ENCODE results near the gene ITPK1. TPM values are rescaled to one million over a fixed set of nuclear protein-coding genes. Genes with fewer than 3 reads are reported as not detected.

ITPK1 gene
- total RNA-seq, 4 donors from 2014 or later: 32.6 to 94.9 (median 54.6) TPM

DNA sequence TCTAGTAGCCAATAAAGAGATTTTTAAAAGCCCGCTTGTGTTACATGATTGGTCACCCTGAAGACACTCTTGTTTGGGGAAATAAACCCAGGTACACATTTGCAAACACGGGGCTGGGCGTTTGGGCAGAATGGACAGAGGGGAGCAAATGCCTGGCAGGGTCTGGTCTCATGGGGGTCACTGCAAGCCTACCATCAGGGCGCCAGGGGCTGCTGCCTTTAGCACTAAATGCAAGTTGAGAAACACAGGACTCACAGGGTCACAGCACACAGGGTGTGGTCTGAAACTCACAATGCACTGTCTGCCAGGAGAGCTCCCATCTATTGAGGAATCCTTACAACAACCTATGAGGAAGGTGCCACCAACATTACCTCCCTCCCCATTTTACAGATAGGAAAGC, 130.2 kb downstream of the ITPK1 start:
- DNase-seq (ENCODE audit: low spot score): no peak
- no peak for ATAC-seq (ENCODE audit: low FRiP score)
- TF ChIP-seq, protein P1, sequence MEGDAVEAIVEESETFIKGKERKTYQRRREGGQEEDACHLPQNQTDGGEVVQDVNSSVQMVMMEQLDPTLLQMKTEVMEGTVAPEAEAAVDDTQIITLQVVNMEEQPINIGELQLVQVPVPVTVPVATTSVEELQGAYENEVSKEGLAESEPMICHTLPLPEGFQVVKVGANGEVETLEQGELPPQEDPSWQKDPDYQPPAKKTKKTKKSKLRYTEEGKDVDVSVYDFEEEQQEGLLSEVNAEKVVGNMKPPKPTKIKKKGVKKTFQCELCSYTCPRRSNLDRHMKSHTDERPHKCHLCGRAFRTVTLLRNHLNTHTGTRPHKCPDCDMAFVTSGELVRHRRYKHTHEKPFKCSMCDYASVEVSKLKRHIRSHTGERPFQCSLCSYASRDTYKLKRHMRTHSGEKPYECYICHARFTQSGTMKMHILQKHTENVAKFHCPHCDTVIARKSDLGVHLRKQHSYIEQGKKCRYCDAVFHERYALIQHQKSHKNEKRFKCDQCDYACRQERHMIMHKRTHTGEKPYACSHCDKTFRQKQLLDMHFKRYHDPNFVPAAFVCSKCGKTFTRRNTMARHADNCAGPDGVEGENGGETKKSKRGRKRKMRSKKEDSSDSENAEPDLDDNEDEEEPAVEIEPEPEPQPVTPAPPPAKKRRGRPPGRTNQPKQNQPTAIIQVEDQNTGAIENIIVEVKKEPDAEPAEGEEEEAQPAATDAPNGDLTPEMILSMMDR (IDR thresholded peaks at IDR 0.05): no peak

DNA sequence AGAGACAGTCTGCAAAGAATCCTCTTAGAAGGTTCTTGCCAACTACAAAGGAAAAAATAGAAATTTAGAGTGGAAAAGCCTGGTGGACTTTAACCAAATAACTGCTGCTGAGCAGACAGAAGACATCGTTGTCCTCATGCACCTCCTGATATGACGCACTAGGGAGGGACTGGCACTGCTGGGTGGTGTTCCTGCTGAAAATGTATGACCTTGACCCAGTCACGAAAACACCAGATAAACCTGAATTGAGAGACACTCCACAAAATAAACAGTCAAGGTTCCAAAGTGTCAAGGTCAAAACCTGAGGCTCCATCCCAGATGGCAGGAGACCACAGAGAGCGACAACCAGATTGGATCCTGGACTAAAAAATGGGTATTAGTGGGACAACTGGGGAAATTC, 130.8 kb downstream of the ITPK1 start:
- no peak for ATAC-seq (ENCODE audit: low FRiP score)
- DNase-seq (ENCODE audit: low spot score): no peak
- TF ChIP-seq, protein P1 (IDR thresholded peaks at IDR 0.05): no peak

DNA sequence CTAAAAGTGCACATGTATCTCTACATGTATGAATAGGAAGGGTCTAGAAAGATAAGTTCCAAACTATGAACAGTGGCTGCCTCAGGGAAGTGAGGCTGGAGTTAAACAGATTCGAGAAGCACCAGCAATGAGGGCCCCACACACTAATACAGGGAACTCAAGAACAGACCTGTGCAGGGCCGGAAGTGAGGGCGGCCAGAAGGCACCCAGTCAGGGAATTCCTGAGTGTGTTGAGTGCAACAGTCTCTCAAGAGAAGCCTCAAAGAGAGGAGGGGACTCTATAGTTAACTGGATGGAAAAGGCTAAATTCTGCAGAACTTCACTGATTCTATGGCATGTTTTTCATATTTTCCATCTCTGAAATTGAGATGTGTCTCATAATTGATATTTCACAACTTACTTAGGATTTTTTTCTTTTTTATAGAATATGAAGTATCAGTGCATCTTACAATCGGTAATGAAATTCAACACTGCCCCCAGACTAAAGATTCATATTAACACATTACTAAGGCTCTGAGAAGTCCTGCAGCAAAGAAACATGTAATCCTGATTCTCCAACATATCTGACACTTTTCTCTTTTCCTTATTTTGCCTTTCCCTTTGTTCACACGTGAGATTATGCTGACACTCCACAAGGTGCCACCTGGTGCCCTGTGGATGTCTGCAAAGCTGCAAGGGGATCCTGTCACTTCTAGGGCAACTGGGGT, 131.5 kb downstream of the ITPK1 start:
- no peak for DNase-seq (ENCODE audit: low spot score)
- TF ChIP-seq, protein P1 (IDR thresholded peaks at IDR 0.05): no peak
- ATAC-seq (ENCODE audit: low FRiP score): no peak

DNA sequence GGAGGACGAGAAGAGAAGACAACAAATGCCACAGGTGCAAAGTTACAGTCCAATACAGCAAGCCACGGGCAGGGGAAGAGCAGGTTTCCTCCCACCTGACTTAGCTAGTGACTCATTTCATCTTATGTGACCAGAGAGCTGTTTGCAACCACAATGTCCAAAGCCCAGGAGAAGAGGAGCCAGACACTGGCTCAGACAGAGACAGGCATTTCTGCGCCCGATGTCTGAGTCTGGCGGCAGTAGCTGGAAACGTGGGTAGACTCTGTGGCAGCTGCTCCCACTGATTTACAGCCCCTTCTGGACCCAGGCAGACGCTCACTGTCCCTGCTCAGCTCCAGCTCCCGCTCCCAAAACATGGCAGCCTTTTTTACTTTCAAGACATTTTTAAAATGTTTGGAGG, 132.8 kb downstream of the ITPK1 start:
- ATAC-seq (ENCODE audit: low FRiP score): no peak
- TF ChIP-seq, protein P1 (IDR thresholded peaks at IDR 0.05): no peak
- DNase-seq (ENCODE audit: low spot score): no peak

DNA sequence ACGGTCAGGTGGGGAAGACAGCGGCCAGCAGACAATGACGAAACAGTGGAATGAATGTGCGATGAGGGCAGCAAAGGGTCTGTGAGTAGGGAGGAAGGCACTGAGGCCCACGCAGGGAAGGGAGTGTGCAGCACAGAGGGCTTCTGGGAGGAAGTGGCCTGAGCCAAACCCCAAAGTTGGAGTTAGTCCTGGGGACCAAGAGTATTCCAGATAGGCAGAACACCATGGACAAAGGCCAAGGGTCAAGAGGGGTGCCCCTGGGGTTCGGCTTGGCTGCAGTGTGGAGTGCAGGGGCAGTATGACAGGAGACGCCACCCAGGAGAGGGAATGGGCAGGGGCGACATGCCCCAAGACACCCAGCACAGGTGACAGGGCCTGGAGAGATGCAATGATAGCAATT, 134.0 kb downstream of the ITPK1 start:
- DNase-seq (ENCODE audit: low spot score): no peak
- ATAC-seq (ENCODE audit: low FRiP score): no peak
- TF ChIP-seq, protein P1 (IDR thresholded peaks at IDR 0.05): no peak

DNA sequence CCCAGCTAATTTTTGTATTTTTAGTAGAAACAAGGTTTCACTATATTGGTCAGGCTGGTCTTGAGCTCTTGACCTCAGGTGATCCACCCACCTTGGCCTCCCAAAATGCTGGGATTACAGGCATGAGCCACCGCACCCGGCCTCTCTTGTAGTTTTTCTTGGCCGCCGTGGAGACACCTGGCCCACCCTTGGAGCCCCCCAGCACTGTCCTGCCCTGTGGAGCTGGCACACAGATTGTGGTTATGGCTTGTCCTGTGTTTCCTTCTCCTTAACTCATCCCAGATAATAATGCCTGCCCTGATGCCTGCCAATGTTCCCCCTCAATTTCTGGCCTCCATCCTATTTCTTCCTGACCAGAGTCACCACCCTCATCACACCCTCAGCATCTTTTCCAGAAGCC, 134.9 kb downstream of the ITPK1 start:
- ATAC-seq (ENCODE audit: low FRiP score): no peak
- TF ChIP-seq, protein P1 (IDR thresholded peaks at IDR 0.05): no peak
- no peak for DNase-seq (ENCODE audit: low spot score)
